ENCODE results near the gene MOGAT3. TPM values are rescaled to one million over a fixed set of nuclear protein-coding genes. Genes with fewer than 3 reads are reported as not detected.

The MOGAT3 gene
- total RNA-seq, 1 donor from 2014 or later = not detected

- no peak overlapping the region for H3K4me3 ChIP-seq (ENCODE audit: low read depth, low read length)
- no peak for DNase-seq (ENCODE audit: low read depth)
- TF ChIP-seq CTCF (IDR thresholded peaks at IDR 0.05; ENCODE audit: insufficient read depth, low read length, severe bottlenecking) = no peak
- peaks cover 32% of the 10 kb centered on the region for H3K36me3 ChIP-seq (ENCODE audit: control insufficient read depth, insufficient read depth, low read length)
- FAIRE-seq = no peak
- no peaks in the 10 kb centered on the region for H3K27me3 ChIP-seq (ENCODE audit: control insufficient read depth, insufficient read depth, low read length)
Measured at GRCh38 chr7:101239191-101239950, 38.5 kb upstream of the MOGAT3 start.

GRCh38 chr7:101238226-101239182, 37.7 kb upstream of the MOGAT3 start:
- no peak for TF ChIP-seq CTCF (IDR thresholded peaks at IDR 0.05; ENCODE audit: insufficient read depth, low read length, severe bottlenecking)
- FAIRE-seq = no peak
- no peak overlapping the region for H3K4me3 ChIP-seq (ENCODE audit: low read depth, low read length)
- H3K27me3 ChIP-seq (ENCODE audit: control insufficient read depth, insufficient read depth, low read length) = no peaks in the 10 kb centered on the region
- H3K36me3 ChIP-seq (ENCODE audit: control insufficient read depth, insufficient read depth, low read length) = peaks cover 32% of the 10 kb centered on the region
- no peak for DNase-seq (ENCODE audit: low read depth)

GRCh38 chr7:101237206-101238067, 36.6 kb upstream of the MOGAT3 start, which contains the start of gene CLDN15:
TSS of gene CLDN15 (minus strand) at chr7:101237802. CDS start at chr7:101237581, 221 bp downstream.
- H3K36me3 ChIP-seq (ENCODE audit: control insufficient read depth, insufficient read depth, low read length) = peaks cover 32% of the 10 kb centered on the region
- H3K4me3 ChIP-seq (ENCODE audit: low read depth, low read length) = no peak within 1 kb of the TSS
- no peaks in the 10 kb centered on the region for H3K27me3 ChIP-seq (ENCODE audit: control insufficient read depth, insufficient read depth, low read length)
- no peak for TF ChIP-seq CTCF (IDR thresholded peaks at IDR 0.05; ENCODE audit: insufficient read depth, low read length, severe bottlenecking)
- FAIRE-seq = no peak
- DNase-seq (ENCODE audit: low read depth) = no peak

- no peak overlapping the region for H3K4me3 ChIP-seq (ENCODE audit: low read depth, low read length)
- peaks cover 31% of the 10 kb centered on the region for H3K36me3 ChIP-seq (ENCODE audit: control insufficient read depth, insufficient read depth, low read length)
- DNase-seq (ENCODE audit: low read depth) (no peak), FAIRE-seq (no peak)
- no peaks in the 10 kb centered on the region for H3K27me3 ChIP-seq (ENCODE audit: control insufficient read depth, insufficient read depth, low read length)
- no peak for TF ChIP-seq CTCF (IDR thresholded peaks at IDR 0.05; ENCODE audit: insufficient read depth, low read length, severe bottlenecking)
Measured at GRCh38 chr7:101236292-101236835, 35.5 kb upstream of the MOGAT3 start.

- FAIRE-seq = no peak
Measured at GRCh38 chr7:101235522-101235921, 34.7 kb upstream of the MOGAT3 start.

More at GRCh38 chr7:101235522-101235921, 34.7 kb upstream of the MOGAT3 start:
- H3K27me3 ChIP-seq (ENCODE audit: control insufficient read depth, insufficient read depth, low read length) = no peaks in the 10 kb centered on the region
- H3K4me3 ChIP-seq (ENCODE audit: low read depth, low read length) = no peak overlapping the region
- DNase-seq (ENCODE audit: low read depth) = no peak
- H3K36me3 ChIP-seq (ENCODE audit: control insufficient read depth, insufficient read depth, low read length) = peaks cover 25% of the 10 kb centered on the region
- TF ChIP-seq CTCF (IDR thresholded peaks at IDR 0.05; ENCODE audit: insufficient read depth, low read length, severe bottlenecking) = no peak

All from bronchial epithelial cell (primary cell).